GM18520 (cell line): ENCODE measurements around the gene CRACR2A.

Source experiments
- ATAC-seq: cut with Tn5 transposase; IDR thresholded peaks from one replicate; pipeline ENCODE4 v1.9.1; 2021; ENCODE audit not compliant: unreplicated experiment

CRACR2A gene

DNA sequence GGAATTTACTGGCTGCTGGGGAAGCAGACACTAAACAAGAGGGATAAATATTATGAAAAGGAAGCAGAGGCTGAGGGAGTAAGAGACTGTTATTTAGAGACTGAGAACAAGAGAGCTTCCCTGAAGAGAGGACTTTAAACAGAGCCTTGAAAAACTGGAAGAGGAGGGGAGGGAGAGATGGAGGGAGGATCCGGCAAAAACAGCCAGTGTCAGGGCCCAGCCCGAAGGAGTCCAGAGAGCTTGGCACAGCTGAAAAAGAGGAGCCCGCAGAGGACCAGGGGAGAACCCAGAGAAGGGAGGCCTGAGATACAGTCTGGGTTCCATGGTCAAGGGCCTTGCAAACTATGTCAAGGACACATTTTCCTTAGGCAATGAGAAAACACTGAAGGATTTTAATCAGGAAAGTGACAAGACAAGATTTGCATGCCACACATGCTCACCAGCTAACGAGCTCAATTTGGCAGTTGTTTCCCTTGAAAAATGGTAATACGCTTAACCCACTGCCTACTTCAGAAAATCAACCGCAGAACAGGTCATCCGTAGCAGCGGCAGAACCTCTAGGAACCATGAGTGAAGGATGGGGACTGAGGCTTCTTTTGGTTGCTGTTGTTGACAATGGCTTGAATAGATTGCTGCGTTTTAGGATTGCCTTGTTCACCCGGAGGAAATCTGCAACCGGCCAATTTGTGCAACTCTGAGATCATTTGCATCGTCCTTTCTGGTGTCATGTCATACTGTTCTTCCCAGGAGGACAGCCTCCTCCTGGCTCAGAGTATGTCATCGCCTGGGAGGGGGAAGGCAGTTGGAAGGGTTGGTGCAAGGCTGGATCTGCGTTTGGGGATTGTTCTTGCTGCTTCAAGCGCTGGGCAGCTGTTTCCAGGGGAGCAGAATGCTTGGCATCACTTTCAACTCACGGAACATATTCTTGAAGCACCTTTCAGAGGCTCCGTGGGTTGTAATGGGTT lies 153.7 kb downstream of the CRACR2A start:
- ATAC-seq = no peak

DNA sequence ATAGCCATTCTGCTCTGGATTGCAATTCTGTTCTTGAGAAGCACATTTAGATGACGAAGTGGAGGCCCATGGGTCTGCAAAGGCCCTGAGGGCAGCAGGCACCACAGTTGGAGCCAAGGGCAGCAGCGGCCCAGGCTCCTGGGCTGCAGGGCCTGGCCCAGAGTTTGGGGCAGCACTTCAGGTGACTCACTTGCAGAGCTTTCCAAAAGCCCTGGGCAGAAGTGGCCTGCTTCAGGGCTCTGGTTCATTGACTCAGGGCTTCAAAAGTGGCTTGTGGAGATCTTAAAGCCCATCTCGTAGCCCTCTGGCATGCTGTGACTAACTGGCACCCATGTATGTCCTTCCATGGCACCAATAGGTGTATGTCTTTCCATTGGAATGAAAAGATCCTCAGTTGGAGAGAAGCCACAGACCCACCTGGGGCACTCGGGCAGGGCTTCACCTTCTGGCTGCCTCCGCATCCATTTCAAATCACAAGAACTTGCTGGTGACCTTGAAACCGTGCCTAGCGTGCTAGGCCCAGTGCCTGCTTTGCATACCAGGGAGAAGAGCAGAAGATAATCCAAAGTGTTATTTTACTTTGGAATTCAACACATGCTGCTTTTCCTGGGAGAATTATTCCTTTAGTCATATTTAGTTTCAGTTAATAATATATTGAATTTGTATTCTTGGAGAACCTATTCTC lies 155.2 kb downstream of the CRACR2A start:
- ATAC-seq = no peak

DNA sequence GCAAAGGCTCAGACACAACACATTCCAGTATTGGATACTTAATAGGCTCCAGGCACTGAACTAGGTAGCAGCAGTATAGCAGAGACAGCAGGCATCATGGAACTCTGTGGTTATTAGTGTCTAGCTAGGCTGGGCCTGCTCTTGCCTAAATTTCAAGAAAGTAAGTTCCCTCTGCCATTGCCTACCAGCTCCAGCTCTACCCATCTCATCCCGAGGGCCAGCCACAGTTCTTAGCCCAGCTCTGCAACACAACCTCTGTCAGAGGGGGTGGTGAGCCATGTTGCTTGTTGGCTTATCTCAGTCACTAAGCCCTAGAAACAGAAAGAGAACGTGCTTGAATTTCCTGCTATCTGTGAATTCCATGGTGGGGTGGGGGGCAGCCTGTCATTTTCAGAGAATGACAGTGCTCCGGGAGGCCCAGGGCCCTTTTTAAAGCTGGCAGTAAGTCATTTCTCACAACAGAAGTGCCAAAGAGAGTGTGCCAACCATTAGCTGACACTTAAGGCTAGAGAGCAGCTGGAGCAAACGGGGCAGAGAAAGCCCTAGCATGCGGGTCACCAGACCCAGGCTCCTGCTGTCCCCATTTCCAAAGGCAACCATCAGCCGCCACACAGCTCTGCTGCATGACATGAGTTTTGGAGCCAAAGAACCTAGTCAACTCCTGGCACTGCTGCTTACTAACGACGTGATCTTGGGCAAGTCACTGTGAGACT lies 156.1 kb downstream of the CRACR2A start:
- ATAC-seq = no peak

DNA sequence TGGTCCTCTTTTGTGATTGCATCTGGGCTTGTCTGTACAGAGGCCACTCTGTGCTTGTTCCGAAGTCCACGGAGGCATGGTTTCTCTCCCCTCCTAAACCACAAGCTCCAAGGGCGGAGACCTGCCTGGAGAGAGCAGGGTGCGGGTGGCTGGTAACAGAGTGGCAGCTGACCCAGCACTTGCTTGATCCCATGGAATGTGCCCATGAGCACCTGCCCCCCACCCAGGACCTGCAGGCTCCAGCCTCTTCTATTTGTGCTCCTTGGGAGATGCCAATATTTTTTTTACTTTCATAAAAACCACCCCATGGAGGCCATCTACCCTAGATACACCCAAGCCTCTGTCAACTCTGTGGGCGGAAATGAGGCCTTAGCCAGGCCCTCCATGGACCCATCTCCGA lies 157.2 kb downstream of the CRACR2A start:
- ATAC-seq = no peak

DNA sequence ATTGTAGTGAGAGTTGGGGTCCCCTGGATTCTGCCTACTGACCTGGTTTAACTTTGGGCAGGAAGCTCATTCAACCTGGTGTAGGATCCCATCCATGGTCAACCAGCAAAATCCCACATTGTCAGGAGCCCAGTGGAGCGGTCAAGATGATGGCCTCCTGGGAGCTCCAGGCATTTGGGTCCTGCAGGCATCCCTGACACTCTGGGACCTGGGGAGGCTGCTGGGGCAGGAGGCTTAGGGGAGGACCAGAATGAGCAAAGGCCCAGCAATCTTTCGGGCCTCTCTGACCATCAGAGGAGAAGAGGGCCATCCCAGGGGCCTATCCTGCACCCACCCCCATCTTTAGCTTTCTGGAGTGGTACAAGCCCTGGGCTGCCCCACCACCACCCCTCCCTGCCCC lies 157.9 kb downstream of the CRACR2A start:
- ATAC-seq = no peak

DNA sequence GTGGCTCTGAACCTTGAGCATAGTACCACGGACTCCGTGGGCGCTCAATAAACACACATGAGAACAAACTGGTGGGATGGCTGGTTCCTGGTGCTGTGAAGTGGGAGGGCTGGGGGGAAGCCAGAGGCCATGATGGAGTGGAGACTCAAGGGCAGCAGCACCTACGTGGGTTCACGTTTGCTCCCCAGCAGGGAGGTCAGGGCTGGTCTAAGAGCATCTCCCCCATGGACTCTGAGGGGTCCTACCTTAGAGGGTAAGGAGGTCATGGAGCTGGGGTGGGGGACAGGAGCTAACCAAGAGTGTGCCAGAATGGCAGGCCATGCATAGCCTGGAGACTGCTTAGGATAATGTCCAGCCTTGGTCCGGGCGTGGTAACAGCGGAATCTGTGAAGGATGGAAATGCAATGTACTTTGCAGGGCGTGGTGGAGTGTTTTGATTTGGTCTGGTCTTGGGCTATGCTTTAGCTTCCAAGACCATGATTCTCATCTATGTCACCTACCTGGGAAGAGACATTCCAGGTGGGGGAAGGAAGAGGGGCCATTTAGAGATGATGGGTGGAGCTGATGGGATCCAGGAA lies 158.9 kb downstream of the CRACR2A start:
- no peak for ATAC-seq

DNA sequence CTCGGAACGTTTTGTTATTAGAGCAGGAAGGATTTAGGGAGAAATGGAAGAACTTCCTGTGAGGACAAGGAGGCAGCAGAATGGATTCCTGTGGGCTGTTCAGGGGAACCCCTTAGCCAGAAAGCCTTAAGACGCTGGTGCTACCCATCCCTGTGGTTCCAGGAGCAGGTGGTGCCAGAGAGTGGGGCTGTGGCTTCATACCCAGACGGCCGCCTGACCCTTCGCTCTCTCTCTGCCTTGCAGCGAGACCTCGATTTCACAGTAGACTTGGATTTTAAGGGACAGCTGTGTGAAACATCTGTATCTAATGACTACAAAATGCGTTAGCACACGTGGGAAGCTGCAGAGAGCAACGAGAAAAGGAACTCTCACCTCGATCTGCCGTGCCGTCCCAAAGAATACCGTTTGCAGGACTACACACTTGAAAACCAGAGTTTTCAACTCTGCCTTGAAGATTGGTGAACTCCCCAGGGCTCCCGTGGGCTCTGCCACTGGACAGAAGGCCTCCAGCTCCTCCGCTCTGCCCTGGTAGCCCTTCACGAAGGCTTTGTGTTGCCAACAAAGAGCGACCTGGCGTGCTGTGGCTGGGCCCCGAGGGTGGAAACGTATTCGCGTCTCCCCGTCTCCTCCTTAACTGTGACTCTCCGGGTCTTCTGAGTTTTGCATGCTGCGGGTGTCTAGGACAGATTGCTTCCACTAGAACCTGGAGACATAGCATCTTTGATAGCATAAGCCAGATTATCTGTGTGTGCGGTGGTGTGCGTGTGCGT lies 159.9 kb downstream of the CRACR2A start:
- ATAC-seq = no peak

DNA sequence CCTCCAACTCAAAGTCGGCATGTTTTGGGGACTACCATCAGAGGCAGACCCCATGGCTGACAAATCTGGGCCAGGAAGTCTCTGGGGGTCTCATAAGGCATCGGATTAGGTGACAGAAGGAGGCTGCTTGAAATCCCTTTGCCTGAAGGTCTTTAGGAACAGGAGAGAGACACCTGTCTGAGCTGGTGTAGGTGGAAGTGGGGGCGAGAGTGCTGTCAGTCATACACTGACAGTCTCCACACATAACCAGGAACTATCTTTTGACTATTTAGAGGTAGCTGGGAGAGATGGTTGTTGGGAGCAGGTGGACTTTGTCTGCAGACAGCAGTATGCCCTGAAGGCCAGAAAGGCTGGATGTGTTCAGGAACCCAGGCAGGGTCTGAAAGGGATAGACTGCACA lies 163.2 kb downstream of the CRACR2A start:
- no peak for ATAC-seq

DNA sequence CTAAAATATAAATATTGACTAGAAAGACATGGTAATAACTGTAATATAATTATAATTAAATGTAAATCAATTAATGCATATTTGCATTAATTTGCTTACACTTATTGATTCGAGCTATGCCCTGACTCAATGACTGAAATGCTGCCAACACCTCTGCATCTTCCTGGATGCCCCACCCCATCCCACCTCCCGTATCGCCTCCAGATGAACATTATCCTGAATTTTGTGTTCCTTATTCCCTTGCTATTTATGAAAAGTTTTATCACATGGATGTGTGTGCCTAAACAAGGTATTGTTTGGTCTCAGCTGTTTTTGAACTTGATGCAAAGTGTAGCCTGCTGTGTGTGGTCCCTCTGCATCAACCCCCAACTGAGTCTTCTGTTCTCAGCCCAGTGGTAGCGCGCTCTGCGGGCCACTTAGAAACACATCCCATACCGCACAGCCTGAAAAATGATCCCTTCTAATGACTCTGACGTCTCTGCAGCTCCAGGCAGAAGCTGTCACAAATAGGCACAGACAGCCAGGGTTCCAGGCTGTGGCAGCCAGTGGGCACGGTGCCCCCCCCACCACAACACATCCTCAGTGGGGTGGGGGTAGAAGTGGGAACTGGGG lies 165.4 kb downstream of the CRACR2A start:
- ATAC-seq = no peak

DNA sequence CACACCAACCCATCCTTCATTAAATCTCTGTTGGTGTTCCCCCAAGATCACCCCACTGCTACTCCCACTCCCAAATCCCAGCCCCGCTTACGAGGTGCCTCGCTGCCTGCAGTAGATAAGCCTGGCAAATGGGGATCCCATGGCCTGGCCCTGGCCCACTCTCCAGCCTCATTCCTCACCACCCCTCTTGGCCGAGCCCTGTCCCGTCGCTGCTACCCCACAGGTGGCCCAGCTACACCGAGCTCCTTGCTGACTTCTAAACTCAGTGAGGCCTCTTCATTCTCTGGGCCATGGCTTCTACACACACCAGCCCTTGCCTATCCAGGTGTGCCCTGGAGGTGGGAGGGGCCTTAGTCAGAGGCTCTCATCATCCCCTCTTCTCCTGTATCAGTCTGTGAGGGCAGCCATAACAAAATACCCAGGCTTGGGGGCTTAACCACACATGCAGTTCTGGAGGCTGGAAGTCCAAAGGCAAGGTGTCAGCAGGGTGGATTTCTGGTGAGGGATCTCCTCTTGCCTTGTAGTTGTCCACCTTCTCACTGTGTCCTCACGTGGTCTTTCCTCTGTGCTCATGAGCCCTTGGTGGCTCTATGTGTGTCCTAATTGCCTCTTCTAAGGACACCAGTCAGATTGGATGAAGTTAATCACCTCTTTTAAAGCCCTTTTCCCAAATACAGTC lies 169.1 kb downstream of the CRACR2A start:
- no peak for ATAC-seq

DNA sequence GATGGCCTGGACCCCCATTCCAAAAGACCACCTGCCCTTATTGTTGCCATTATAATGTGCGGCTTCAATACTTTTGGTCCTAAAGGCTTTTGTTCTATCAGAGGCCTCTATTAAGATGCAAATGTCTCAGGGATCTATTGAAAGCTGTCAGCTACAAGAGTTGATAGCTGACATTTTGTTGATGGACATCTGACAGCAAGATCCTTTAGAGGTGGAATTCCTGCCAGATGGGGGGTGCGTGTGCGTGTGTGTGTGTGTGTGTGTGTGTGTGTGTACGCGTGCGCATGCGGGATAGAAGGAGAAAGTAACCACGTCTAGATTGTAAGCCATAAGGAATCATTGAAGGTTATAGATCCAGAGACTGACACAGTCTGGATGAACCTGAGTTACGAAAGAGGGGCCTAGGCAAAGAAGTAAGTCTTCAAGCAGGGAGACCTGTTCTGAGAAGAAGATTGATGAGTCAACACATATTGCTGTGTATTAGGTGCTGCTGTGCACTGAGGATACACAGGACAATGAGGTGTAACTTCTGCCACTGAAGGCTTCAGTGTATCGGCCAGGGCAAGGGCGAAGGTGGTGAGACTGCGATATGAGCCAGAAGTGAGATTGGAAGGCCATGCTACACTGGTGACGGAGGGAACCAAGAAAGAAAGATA lies 172.7 kb downstream of the CRACR2A start:
- no peak for ATAC-seq

DNA sequence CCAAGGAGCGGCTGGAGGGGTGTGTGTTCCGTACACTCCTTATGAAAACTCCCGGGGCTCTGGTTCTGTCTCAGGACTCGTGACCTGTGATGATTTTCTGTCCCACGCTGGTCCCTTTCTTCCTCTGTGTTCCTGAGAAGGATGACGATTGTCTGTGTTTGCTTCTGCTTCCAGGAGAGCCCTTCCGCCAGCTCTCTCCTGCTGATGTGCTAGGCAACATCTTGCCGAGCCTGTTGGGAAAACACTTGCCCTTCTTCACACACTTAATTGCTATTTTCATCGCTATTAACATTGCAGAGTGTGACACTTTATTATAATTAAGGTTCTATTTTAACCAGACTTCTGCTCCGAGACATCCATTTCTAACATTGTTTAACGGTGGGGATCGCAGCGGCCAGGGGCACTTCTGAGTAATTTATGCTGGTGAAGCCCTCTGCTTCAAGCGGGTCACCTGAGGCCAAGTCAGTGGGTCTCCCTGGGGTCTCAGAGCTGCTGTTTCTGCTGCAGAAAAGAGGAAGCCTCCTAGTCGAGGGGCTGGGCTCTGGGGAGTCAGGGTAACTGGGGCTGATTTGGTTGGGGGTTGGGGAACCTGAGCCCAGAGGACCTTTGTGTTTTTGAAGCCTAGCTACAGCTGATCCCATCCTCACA lies 173.3 kb downstream of the CRACR2A start:
- ATAC-seq = no peak

DNA sequence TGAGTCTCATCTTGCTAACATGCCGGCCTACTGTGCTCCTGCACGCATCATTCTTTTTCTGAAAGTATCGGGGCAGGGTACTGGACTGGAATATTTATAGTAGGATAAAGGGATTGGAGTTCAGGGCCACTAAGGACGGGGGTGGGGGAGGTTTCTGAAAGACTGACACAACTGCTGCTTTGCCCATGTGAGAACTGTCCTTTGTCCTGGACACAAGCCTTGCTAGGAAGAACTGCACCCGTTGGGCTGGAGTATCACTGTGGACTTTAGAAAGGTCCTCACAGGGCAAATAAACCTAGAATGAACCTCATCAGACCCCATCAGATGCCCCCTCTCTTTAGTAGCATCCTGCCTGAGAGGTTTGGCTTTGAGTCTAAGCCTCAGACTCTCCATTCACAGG lies 174.4 kb downstream of the CRACR2A start:
- no peak for ATAC-seq

DNA sequence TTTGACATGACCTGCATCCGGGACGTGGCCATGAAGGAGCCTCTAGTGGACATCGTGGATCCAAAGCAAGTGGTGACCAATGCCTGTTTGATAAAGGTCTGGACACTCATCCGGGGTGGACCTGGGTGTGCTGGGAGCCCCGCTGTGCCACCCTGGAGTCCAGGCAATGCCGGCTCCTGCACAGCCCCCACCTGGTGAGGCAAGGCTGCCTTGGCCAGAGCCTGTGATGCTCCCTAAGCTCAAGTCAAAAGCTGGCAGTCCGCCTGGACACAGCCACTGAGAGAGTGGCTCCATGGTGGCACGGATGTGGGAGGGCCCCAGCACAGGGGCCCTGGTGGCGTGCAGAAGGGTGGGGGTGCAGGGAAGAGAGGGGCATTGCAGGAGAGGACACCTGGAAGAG lies 176.0 kb downstream of the CRACR2A start:
- ATAC-seq = no peak

DNA sequence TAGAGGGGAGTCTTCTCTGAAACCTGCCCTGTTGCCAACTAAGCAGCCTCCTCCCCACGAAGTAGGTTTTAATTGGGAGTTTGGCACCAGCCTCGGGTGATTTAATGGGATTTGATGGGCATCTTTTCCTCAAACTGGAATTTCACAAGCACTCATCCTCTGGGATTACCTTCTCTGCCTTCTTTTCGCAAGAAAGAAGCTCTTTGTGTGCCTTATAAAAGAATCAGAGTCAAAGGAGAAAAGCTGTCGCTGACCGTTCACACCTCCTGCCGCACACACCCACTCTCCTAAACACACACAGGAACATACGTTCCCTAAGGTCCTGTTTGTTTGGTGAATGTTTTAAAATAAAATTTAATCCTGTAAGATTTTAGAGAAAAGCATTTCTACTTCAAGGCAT lies 177.9 kb downstream of the CRACR2A start:
- no peak for ATAC-seq

DNA sequence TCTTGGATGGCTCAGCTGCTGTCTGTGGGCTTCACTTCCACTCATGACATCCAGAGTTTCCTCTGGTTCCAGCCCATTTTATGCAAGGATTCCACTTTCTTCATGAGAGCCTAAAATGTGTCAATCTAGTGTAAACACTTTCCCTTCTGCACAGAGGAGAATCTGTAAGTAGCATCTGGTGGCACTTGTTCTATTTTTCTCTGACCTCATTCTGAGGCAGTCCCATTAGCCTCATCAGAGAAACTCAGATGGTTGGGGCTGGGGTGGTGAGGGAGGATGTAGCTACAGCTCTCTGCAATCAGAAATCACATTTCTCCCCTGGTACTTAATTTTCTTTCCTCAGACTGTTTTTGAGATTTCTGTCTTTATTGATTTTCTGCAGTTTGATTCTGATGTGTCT lies 180.3 kb downstream of the CRACR2A start:
- no peak for ATAC-seq

DNA sequence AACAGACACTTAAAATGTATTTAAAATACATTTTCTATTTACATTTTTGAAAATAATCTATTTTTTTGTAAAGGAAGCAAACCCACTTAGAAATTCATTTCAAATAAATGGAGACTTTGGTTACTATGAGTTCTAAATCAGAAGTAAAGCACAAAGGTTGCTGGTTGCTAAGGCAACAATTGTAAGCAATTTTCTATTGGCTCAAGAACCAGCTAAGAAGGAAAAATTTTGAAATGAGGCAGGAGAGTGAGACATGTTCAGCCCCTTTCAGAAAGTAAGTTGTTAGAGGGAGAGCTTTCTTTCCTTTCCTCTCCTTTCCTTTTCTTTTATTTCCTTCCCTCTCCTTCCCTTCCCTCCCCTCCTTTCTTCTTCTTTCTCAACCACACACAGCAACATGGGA lies 181.2 kb downstream of the CRACR2A start:
- ATAC-seq = no peak

DNA sequence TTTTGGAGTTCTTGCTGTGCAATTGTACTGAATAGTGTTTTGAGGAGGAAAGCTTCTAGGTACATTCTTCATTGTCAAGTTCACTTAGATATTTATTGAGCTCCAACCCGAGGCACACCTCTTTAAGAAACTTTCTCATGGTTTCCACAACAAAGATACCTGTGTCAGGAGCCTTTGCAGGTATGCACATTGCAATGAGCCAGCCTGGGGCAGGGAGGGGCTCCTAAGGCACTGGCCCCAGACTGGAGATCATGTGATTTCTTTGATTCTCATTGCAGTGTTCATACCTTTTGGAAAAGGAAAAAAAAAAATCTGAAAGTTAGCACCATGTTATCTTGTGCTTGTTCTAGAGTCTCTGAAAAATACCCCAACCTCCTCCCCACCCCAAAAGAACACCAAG lies 181.6 kb downstream of the CRACR2A start:
- ATAC-seq = no peak

DNA sequence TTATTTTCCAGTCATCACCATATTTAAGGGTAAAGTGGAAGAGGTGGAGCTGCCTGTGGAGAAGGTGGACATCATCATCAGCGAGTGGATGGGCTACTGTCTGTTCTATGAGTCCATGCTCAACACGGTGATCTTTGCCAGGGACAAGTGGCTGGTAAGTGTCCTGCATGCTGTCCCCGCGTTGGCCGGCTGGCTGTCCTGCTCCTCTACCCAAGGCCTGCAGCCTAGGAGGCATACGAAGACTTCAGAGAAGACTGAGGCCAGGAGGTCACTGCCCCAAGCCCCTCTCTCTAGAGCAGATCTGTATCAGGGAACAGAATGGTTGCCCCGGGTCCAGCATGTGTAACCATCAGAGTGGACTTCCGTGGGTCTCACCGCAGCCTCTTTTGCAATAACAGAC lies 184.2 kb downstream of the CRACR2A start:
- no peak for ATAC-seq
